Gastroesophageal sphincter (tissue), 3 donors: Measurements from ENCODE around the gene PDE8A.

ENCODE experiments used
- CTCF ChIP-seq, 4 experiments: fragments of 200-600 bp in 2 of 4; fragments of 450-650 bp in 2 of 4; sonication (generic) in 1 of 4; IDR thresholded peaks; one replicate each; pipeline ENCODE4 v1.5.1; 2017 to 2019; ENCODE audit warnings: antibody characterized with exemption in 4 of 4, mild to moderate bottlenecking in 2 of 4, moderate library complexity in 2 of 4
- EP300 ChIP-seq: sonication (generic); formaldehyde crosslinking; IDR thresholded peaks from one replicate; pipeline ENCODE4 v1.6.1; 2017; ENCODE audit warnings: antibody characterized with exemption, mild to moderate bottlenecking
- POLR2A ChIP-seq, 2 donors: fragments of 450-650 bp; IDR thresholded peaks; one replicate each; pipeline ENCODE4 v1.6.1; 2017; ENCODE audit warnings: antibody characterized with exemption in 2 of 2, mild to moderate bottlenecking in 2 of 2, moderate library complexity in 1 of 2
- POLR2AphosphoS5 ChIP-seq: sonication (generic); formaldehyde crosslinking; IDR thresholded peaks from one replicate; pipeline ENCODE4 v1.6.1; 2017; ENCODE audit warnings: antibody characterized with exemption

GRCh38 chr15:85167568-85167967 lies 185.9 kb downstream of the PDE8A start:
- no peak for TF ChIP-seq POLR2A (IDR thresholded peaks at IDR 0.05)
- TF ChIP-seq EP300: no peak
- TF ChIP-seq CTCF (IDR thresholded peaks at IDR 0.05): no peak
- TF ChIP-seq POLR2AphosphoS5: no peak
